T-helper 2 cell treated with Interferon-gamma antibody and Interleukin-4, amounts not matched to agents 100 ng/mL and 5 ng/mL, for 36 hours (primary cell): ENCODE measurements around the gene ITPA. TPM values are rescaled to one million over a fixed set of nuclear protein-coding genes. Genes with fewer than 3 reads are reported as not detected.
"Not testable (repeated sequence)": the region's sequence is repeated elsewhere in the genome, so short reads cannot be mapped to it uniquely, and the experiment has no call there.

ENCODE experiments used
- intact Hi-C: fragments of 100-400 bp; cut with micrococcal nuclease; formaldehyde crosslinking; loops from one replicate; pipeline ENCODE4 v1.15.1; 2023
- total RNA-seq: library from RNA; stranded (reverse); gene quantifications from 2 replicates; pipeline ENCODE4 v1.2.3, GENCODE V29; 2022

Gene ITPA
- total RNA-seq, 1 donor from 2014 or later: 73.8 TPM

DNA sequence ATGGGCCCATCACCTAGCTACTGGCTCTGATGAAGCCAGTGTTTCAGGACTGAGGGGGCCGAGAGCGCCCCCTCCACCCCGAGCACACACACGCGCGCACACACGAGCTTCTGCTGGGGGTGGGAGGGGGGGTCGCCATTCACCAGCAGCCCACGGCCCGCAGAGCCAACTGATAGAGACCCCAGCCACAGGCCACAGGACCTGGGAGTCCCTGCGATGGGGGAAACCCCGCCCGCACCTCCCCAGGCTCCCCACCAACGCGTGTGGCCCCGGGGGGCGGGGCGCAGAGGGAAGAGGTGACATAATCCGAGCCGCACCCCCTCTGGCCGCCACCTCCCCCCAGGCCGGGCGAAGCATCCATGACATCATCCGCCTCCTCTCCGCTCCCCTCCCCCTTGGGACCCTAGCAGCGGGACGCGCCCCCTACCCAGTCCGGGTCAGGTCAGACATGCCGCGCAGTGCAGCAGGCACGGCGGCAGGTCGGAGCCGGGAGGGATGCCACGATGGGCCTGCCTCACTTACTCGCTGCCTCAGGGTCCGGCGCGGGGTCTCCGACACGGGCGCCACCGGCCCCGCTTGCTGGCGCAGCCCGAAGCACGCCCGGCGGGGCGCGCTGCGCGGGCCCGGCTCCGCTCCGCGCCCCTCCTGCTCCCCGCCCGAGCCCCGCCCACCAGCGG lies 36.2 kb upstream of the ITPA start, which contains the start of gene LZTS3:
LZTS3 (minus strand) TSS at position 617 of the 677 bp plus-strand sequence. CDS start 6,386 bp downstream, outside the sequence.
- intact Hi-C loops: loop anchor here (1.0 kb wide), 1 partner anchor 14 kb away; the partner anchor contains the start of genes FASTKD5 and UBOX5

DNA sequence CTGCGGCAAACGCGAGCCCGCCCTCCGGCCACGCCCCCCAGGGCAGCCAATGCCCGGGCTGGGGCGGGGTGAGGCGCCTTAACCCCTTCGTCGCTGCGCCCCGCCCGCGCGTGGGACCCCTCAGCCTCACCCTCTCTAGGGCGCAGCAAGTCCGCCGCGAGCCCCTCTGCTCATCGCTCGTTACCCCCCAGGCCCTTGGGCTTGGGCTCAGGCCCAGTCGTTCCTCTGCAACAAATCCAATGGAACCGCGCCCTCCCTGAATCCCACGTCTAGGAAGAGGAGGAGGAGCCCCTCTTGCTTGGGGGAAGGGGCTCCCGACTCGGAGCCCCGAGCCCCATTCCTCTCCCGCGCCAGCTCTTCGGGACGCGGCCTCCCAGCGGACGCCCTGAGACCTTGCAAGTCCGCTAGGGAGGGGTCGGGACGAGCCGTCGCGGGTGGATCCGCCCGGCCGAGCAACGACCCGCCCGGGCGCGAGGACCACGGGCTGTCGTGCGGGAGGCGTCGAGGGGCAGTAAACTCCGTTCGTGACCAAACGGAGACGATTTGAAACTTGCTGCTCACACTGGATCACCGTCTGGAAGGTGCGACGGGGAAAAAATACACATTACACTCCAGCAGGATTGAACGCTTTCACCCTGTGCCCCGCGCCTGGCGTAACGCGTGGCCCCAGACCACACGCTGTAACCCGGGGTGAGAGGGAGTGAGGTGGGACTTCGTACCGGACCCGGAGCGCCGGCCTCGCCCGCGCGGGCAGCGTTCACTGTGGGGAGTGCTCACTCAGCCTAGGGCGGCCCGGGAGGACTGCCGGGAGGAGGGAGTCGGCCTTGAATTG lies 35.5 kb upstream of the ITPA start:
- intact Hi-C loops: loop anchor here (1.0 kb wide), 1 partner anchor 15 kb away; the partner anchor contains the start of genes FASTKD5 and UBOX5

DNA sequence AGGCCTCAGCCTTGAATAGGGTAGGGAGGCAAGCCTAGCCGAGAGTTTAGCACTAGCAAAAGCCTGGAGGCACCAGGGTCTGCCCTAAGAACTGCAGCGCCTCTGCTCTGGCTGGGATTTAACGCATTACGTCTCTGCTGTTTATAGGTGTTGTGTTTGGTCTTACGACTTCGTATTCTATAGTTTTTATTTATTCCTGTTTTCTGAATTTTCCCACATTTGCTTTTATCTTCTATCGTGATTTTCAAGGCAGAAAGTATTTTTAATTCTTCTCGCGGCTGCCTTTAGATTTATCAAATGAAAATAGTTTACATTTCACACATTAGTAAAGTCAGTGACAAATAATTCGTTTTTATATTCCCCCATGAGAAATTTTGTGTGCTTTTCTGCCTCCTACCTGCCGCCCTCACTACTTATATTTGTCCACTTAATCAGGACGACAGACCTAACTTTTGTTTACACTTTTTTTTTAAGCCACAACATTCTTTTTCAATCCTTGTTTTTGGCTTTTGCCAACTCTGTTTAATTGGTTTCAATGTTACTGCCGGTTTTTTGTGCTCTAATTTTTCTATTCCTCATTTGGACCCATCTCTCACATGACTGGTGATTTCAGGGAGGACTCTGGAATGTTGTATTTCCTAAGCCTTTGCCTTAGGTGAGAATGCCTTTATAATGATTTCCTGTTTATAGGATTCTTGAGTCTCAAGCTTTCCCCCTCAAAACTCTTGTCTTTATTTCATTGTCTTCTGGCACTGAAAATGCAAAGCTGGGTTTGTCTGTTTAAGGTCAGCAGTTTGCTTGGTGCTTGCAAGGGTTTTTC lies 34.6 kb upstream of the ITPA start:
- intact Hi-C loops: no loop called here

DNA sequence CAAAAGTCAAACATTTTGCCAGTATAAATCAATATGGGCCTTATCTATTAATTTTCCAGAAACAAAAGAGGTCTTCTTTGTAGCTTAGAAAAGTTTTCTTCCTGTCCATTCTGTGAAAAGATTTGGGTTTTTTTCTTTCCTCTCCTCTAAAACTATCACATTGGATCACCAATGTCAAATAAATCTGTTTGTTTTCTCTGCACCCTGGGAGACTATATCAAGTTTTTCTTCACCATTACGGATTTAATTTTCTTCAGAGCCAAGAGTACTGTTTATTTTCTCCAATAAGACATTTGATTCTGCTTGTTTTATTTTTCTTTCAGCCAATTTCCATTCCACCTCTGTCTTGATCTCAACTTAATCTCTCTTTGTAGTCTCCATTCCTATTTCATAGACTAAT lies 34.0 kb upstream of the ITPA start:
- intact Hi-C loops: no loop called here

DNA sequence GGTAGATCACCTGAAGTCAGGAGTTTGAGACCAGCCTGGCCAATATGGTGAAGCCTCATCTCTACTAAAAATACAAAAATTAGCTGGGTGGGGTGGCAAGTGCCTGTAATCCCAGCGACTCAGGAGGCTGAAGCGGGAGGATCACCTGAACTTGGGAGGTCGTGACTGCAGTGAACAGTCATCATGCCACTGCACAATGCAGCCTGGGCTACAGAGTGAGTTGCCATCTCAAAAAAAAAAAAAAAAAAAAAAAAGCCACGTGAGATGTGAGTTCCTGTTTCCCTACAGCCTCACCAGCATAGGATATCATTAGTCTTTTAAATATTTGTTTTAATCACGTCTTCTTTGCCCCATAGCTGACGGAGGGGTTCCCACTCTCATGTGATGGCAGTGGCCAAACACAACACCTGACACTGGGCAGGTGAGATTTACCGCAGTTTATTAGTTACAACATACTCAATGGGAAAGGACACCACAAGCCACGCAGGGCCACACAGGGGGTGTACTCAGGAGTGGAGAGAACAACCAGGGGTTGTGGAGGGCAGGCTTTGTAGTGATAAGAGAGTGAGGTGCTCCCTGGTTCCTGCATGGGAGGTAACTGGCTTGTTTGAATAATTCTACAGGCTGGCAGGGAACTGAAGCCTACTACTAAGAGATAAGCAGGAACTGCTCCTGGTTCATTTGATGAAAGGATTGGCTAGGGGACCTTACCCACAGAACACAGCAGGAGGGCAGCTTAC lies 31.4 kb upstream of the ITPA start:
- intact Hi-C loops: no loop called here

DNA sequence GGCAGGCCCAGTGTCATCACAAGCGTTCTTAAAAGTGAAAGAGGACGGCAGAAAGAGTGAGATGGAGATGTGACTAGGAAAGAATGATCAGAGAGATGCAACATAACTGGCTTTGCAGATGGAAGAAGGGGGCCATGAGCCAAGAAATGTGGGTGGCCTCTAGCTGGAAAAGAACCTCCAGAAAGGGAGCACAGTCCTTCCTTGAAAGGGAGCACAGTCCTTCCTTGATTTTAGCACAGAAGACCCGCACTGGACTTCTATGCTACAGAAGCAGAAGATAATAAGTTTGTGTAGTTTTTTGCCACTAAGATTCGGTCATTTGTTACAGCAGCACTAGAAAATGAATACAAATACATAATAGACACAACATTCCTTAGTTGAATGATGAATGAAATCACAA lies 29.0 kb upstream of the ITPA start:
- intact Hi-C loops: no loop called here

DNA sequence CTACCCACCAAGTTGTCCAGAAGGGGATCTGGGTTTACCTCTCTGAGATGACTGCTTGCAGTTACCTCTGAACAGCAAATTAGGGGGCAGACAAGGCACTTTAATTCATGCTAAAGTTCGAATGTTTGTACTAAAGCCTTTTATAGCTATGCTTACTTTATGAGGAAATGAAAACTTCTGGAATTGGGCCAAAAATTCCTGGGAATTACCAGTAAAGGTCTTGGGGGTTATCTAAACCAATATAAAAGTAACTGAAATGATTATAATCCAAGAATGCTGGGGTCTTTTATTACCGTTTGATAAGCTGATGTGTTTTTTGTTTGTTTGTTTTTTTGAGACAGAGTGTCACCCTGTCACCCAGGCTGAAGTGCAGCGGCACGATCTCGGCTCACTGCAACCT lies 28.0 kb upstream of the ITPA start:
- intact Hi-C loops: no loop called here

DNA sequence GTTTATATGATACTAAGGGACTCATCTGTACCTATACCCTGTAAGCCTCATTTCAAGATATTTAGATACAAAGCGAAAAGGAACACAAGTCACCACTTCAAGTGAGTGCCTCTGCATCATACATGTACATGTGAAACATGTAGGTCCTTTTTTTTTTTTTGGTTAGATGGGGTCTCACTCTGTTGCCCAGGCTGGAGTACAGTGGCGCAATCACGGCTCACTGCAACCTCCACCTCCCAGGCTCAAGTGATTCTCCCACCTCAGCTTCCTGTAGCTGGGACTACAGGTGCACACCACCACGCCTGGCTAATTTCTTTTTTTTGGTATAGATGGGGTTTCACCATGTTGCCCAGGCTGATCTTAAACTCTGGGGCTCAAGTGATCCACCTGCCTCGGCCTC lies 26.9 kb upstream of the ITPA start:
- intact Hi-C loops: not testable (repeated sequence)

DNA sequence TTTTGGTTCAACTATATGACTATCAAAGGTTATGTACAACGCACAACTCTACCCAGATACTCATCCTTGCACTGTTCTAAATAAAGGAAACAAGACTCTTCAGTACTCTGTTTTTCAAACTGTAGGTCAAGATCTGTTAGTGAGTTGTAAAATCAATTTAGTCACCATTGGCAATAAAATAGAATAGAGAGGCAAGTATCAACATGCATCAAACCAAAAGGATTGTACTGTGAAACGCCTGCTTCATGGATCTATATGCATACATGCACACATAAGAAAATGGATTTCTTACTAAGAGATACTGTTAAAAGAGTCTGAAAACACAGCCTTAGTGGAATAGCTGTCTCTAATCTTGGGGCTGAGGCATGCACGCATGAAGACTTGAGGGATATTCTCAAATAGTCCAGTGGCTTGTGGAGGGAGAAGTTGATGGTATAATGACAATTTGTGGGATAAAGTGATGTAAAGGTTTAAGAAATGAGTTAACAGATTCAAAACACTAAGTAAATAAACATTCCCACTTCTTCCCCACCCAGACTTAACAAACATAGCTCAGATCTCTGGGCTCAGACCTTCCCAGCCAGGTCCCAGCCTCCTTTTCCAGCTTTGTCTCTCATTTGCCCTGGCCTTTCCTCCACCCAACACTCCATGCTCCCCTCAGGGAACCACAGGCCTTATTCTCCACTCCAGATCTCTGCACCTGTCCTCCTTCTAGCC lies 25.2 kb upstream of the ITPA start:
- intact Hi-C loops: no loop called here

DNA sequence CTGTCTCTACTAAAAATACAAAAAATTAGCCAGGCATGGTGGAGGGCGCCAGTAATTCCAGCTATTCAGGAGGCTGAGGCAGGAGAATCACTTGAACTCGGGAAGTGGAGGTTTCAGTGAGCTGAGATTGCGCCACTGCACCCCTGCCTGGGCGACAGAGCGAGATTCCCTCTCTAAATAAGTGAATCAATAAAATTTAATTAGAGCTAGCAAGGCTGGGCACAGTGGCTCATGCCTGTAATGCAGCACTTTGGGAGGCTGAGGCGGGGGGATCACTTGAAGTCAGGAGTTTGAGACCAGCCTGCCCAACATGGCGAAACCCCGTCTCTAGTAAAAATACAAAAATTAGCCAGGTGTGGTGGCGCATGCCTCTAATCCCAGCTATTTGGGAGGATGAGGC lies 21.4 kb upstream of the ITPA start:
- intact Hi-C loops: not testable (repeated sequence)

DNA sequence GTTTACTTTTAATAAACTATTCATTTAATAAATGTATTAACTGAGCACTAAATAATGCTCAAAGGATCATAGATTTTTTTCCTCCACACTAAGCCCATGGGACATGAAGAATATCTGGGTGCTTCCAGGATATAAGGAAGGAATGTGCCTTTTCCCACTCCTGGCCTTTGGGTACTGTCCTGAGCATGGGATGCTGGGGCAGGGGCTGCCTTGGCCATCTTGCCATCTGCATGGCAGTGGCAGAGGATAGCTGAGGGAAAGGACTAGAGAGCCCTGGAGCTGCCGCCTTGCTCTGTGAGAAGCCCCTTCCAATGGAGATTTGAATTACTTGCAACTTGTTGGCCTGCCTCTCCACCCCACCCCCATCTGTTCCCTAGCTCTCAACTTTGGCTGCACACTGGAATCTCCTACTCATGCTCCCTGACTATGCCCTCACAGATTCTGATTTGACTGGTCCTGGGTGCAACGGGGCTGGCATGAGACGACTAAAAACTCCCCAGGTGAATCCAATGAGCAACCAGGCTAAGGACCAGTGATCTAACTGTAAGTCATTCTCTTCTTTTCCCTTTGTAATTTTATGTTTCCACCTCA lies 20.4 kb upstream of the ITPA start:
- intact Hi-C loops: no loop called here

DNA sequence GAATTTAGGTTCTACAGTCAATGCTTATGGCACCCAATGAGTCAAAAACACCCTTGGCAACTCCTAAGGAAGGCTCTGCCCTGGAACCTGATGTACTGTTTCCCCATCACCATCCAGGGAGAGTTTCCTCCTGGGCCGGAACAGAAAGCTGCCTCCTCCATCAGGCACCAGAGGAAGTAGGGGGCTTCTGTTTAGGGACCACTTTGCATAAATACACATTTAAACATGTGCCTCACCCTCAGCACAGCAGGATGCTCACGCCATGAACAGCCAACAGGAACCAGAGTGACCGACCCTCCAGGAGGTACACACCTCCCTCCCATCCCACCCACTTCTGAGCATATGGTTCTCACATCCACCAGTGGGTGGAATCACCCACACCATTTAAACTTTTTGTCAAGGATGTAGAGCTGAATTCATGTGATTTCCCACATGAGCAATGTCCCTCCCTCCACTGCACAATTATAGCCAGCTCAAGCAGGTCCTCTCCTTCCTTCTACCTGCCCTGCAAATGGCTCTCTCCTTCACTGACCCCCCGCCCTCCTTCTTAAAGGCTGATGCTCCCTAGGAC lies 19.7 kb upstream of the ITPA start:
- intact Hi-C loops: no loop called here

DNA sequence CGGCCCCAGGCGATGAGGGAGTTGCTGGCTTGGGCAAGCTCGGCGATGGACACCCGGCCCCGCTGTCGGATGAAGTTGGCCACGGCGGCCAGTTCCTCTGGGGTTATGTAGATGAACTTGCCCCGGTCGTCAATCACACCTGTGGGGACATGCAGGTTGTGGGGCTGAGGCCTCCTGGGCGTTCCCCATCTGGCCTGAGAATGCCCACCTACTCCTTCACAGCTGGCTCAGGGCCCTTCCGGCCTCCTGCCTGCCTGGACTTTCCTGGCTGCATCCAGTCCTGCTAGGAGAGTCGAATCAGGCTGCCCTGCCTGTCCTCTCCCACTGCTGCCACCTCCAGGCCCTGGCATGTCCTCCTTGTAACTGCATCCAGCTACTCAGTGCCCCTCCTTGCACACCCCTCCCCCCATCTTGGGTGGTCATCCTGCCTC lies 18.6 kb upstream of the ITPA start:
- intact Hi-C loops: no loop called here

DNA sequence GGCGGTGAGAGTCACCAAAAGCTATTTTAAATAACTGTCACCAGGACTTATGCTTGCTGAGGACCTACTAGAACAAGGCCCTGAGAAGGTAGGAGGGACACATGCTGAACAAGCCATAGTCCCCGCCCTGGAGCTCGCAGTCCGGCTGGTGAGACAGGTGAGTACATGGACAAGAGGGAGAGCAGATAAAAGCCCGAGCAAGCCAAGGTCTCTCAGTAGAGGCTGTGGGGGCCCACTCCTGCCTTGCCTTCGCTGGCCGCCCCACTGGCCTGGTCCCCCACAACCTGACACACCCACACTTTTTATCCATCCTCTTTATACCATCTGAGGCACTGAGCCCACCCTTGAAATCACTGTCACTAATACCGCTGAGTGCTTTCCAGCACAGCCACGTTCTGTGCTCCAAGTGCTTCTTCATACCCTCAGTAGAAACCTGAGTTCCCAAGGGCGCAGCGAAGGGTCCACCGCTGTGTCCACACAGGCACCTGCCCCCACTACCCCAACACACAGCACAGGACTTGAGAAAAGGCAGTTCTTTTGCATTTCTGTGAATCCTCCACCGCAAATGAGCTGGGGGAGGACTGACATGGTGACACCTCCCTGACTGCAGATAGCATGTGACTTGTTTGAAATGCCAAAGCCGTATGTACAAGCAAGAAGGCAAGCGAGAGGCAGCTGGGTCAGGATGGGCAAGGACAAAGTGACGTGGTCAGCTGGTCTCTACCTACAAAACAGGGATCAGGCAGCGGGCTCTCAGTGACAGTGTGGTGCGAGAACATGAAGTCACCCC lies 16.9 kb upstream of the ITPA start:
- intact Hi-C loops: no loop called here

DNA sequence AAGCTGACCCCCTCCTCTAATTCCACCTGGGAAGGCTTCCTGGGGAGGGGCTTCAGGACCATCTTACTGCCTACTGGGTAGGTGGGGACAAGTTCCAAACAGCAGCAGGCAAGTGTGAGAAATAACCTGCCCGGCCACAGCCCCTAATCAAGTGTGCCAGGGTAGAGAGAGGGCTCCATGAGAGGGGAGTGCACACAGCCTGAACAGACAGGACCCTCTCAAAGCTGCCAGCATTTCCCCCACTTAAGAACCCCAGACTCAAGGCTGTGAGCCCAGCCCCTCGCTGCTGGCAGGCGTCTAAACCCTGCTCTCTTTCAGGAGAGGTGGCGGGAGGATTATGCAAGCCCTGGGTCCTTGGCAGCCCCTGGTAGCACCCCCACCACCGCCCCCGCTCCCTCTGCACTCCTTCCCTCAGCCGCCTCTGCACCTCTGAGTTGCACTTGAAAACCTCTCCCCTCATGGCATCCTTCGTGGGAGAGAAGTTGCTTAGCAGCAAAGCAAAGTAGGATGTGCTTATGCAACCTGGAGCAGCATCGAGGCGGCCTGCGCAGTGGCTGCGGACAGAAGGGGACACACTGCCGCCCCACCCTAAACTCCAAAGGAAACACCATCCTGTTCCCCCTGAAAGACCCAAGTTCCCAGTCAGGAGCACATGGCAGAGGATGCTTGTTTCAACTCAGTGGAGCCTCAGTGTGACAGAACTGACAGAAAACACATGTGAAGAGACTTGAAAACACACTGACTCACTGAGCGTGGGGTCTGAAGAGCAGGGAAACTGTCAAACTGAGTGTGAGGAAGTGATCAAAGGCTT lies 15.3 kb upstream of the ITPA start:
- intact Hi-C loops: no loop called here

DNA sequence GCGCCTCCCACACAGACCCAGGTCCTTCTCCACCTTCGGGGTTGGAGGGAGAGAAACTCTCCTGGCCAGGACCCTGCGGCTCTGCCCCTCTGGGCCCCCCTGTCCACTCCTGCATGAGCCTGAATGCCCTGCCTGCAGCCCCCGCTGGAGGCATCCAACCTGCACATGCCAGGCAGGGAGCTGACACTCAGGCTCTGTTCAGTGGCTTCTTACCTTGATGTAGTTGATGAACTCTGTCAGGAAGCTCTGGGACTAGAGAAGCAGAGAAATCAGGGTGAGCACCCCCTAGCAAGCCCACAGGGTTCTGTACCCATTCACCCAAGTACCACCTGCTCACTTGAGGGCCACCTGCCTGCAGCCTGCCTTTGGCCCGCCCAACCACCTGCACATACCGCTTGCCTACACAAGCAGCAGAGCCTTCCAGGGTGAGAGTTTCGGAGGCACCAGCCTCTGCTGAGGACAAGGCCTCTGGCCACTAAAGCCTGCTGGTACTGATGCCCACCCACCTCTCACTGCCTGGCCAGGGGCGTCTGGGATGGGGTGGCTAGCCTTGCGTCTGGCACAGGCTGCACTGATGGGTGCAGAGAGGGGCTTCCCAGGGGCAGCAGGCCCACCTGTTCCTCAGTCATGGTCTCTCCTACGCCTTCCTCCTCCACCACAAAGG lies 14.5 kb upstream of the ITPA start:
- intact Hi-C loops: no loop called here

DNA sequence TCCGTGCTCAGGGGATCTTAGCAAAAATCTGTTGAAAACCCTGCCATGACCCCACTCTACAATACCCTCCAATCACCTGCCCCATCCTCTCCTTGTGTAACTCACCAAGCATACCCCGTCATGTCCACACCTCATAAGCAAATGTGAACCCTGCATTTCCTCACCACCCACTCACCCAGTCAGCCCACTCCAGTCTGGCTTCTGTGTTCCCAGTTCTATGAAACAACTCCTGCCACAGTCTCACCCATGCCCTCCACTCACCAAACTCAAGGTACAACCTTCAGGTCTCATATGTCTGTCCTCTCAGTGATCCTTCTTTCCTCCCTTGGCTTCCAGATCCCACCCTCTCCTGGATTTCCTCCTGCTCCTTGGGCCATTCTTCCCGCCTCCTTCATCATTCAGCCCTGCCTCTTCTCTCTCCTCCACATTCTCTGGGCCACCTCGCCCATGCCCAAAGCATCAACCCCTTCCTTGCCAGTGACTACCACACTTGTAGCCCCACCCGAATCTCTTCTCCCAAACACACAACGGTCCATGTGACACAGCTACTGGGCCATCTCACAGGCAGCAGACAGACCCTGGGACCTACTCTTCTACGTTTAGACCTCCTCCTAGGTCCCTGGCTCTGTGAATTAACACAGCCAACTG lies 13.6 kb upstream of the ITPA start:
- intact Hi-C loops: no loop called here
